Chondrocyte (in vitro differentiated cells): ENCODE results near the gene DHX57. TPM values are rescaled to one million over a fixed set of nuclear protein-coding genes. Genes with fewer than 3 reads are reported as not detected.

Source experiments
- DNase-seq: peaks from one replicate; pipeline ENCODE4 v3.0.0; 2021; ENCODE audit warnings: mixed read lengths, low spot score
- H3K27ac Mint-ChIP-seq: one replicate; pipeline ENCODE4 v1.8.0; 2021; ENCODE audit warnings: mild to moderate bottlenecking, moderate library complexity, mixed read lengths; ENCODE audit not compliant: unreplicated experiment
- H3K27me3 Mint-ChIP-seq: 2 replicates; pipeline ENCODE4 v1.8.0; 2021; ENCODE audit warnings: low read depth, mixed read lengths
- H3K36me3 Mint-ChIP-seq: 2 replicates; pipeline ENCODE4 v1.8.0; 2021; ENCODE audit warnings: low read depth, mixed read lengths
- H3K4me1 Mint-ChIP-seq: 2 replicates; pipeline ENCODE4 v1.8.0; 2021; ENCODE audit warnings: low read depth, mild to moderate bottlenecking, mixed read lengths
- H3K4me3 Mint-ChIP-seq: one replicate; pipeline ENCODE4 v1.8.0; 2021; ENCODE audit warnings: mild to moderate bottlenecking, moderate library complexity, mixed read lengths; ENCODE audit not compliant: unreplicated experiment
- H3K9me3 Mint-ChIP-seq: 2 replicates; pipeline ENCODE4 v1.8.0; 2021; ENCODE audit warnings: low read depth, mixed read lengths
- CTCF ChIP-seq: fragments of 200-600 bp; sonication (generic); IDR thresholded peaks from 2 replicates; pipeline ENCODE4 v1.5.0; 2021; ENCODE audit warnings: antibody characterized with exemption, mild to moderate bottlenecking, moderate library complexity
- total RNA-seq: library from RNA; stranded (reverse); gene quantifications from 3 replicates; pipeline ENCODE4 v1.2.1, GENCODE V29; 2021

DHX57 gene
- total RNA-seq, 1 donor from 2014 or later = 18.2 TPM

GRCh38 chr2:38911191-38911590 is 35.5 kb upstream of the DHX57 start:
- no peak overlapping the region for H3K27ac Mint-ChIP-seq
- H3K27me3 Mint-ChIP-seq = no peaks in the 10 kb centered on the region
- H3K4me1 Mint-ChIP-seq = no peaks in the 10 kb centered on the region
- no peak for DNase-seq
- no peaks in the 10 kb centered on the region for H3K36me3 Mint-ChIP-seq
- H3K9me3 Mint-ChIP-seq = no peaks in the 10 kb centered on the region
- H3K4me3 Mint-ChIP-seq = no peak overlapping the region
- TF ChIP-seq CTCF = no peak

- H3K36me3 Mint-ChIP-seq = no peaks in the 10 kb centered on the region
- H3K4me1 Mint-ChIP-seq = no peaks in the 10 kb centered on the region
- no peak overlapping the region for H3K27ac Mint-ChIP-seq
These were observed 34.1 kb upstream of the DHX57 start for GRCh38 chr2:38909872-38910271.

GRCh38 chr2:38907743-38908562 is 32.2 kb upstream of the DHX57 start:
- Mint-ChIP-seq H3K9me3 (no peaks in the 10 kb centered on the region), H3K4me3 (no peak overlapping the region)

More at GRCh38 chr2:38909872-38910271, 34.1 kb upstream of the DHX57 start:
- TF ChIP-seq CTCF = no peak
- DNase-seq = no peak
- no peak overlapping the region for H3K4me3 Mint-ChIP-seq
- no peaks in the 10 kb centered on the region for H3K9me3 Mint-ChIP-seq
- no peaks in the 10 kb centered on the region for H3K27me3 Mint-ChIP-seq

GRCh38 chr2:38907242-38907641 is 31.5 kb upstream of the DHX57 start:
- Mint-ChIP-seq H3K4me3 (no peak overlapping the region), H3K27ac (no peak overlapping the region), H3K36me3 (no peaks in the 10 kb centered on the region), H3K27me3 (no peaks in the 10 kb centered on the region), H3K4me1 (no peaks in the 10 kb centered on the region), H3K9me3 (no peaks in the 10 kb centered on the region)
- no peak for DNase-seq
- TF ChIP-seq CTCF = no peak

More at GRCh38 chr2:38907743-38908562, 32.2 kb upstream of the DHX57 start:
- no peaks in the 10 kb centered on the region for H3K4me1 Mint-ChIP-seq
- no peak overlapping the region for H3K27ac Mint-ChIP-seq
- no peak for DNase-seq
- H3K36me3 Mint-ChIP-seq = no peaks in the 10 kb centered on the region
- no peaks in the 10 kb centered on the region for H3K27me3 Mint-ChIP-seq
- no peak for TF ChIP-seq CTCF

- DNase-seq = no peak
- H3K27me3 Mint-ChIP-seq = no peaks in the 10 kb centered on the region
- H3K4me3 Mint-ChIP-seq = no peak overlapping the region
- no peaks in the 10 kb centered on the region for H3K4me1 Mint-ChIP-seq
- H3K9me3 Mint-ChIP-seq = no peaks in the 10 kb centered on the region
- no peak for TF ChIP-seq CTCF
- no peaks in the 10 kb centered on the region for H3K36me3 Mint-ChIP-seq
- no peak overlapping the region for H3K27ac Mint-ChIP-seq
These were observed 29.5 kb upstream of the DHX57 start for GRCh38 chr2:38905251-38905650.
